Cardiac muscle cell (in vitro differentiated cells and primary cell): Measurements from ENCODE around the gene NUP85. TPM values are rescaled to one million over a fixed set of nuclear protein-coding genes. Genes with fewer than 3 reads are reported as not detected.
"Not testable (repeated sequence)": the region's sequence is repeated elsewhere in the genome, so short reads cannot be mapped to it uniquely, and the experiment has no call there.

Experiments
- DNase-seq, 2 donors: peaks; one replicate each; pipeline versions ENCODE4 v3.0.0 to v3.0.0-alpha.2; 2010 to 2017; ENCODE audit warnings: low read depth in 1 of 2, low spot score in 1 of 2
- H3K27ac ChIP-seq: fragments of 200-600 bp; sonication (generic); 2 replicates; pipeline ENCODE4 v1.5.1; 2016
- H3K27me3 ChIP-seq: fragments of 200-600 bp; sonication (generic); 2 replicates; pipeline ENCODE4 v1.6.0; 2016; ENCODE audit warnings: control low read depth
- H3K36me3 ChIP-seq: fragments of 200-600 bp; sonication (generic); 2 replicates; pipeline ENCODE4 v1.5.1; 2016; ENCODE audit warnings: control low read depth
- H3K4me1 ChIP-seq: fragments of 200-600 bp; sonication (generic); 2 replicates; pipeline ENCODE4 v1.8.1; 2017; ENCODE audit warnings: low read depth, mild to moderate bottlenecking, mixed run types
- H3K4me3 ChIP-seq: fragments of 200-600 bp; sonication (generic); 2 replicates; pipeline ENCODE4 v1.5.1; 2016; ENCODE audit warnings: mild to moderate bottlenecking
- H3K9me3 ChIP-seq: fragments of 200-600 bp; sonication (generic); 2 replicates; pipeline ENCODE4 v1.5.1; 2017; ENCODE audit warnings: low read depth, mild to moderate bottlenecking, control low read depth
- polyA plus RNA-seq: library from polyadenylated mRNA; unstranded; fragments of >200 nt; fragmentation: Nextera tagmentation; extraction: Ambion mirVana; gene quantifications from 2 replicates; pipeline ENCODE4 v1.2.1, GENCODE V29; 2016
- total RNA-seq: library from RNA; depleted of rRNA; stranded (reverse); fragments of >200 nt; gene quantifications from 2 replicates; pipeline ENCODE4 v1.2.3, GENCODE V29; 2016
- TF ChIP-seq, protein P1 (sequence below): IDR thresholded peaks from 2 replicates; pipeline ENCODE4 v1.5.1; 2012; ENCODE audit warnings: low read depth, mild to moderate bottlenecking, low read length

Gene NUP85
- total and polyA plus RNA-seq, 2 experiments from 2014 or later = 23.4 to 51.9 TPM

GRCh38 chr17:75252039-75252816 is 46.7 kb downstream of the NUP85 start:
- Histone ChIP-seq H3K27me3 (no peaks in the 10 kb centered on the region), H3K36me3 (no peaks in the 10 kb centered on the region), H3K4me3 (no peak overlapping the region), H3K4me1 (no peaks in the 10 kb centered on the region), H3K27ac (no peak overlapping the region), H3K9me3 (no peaks in the 10 kb centered on the region)
- TF ChIP-seq, protein P1, sequence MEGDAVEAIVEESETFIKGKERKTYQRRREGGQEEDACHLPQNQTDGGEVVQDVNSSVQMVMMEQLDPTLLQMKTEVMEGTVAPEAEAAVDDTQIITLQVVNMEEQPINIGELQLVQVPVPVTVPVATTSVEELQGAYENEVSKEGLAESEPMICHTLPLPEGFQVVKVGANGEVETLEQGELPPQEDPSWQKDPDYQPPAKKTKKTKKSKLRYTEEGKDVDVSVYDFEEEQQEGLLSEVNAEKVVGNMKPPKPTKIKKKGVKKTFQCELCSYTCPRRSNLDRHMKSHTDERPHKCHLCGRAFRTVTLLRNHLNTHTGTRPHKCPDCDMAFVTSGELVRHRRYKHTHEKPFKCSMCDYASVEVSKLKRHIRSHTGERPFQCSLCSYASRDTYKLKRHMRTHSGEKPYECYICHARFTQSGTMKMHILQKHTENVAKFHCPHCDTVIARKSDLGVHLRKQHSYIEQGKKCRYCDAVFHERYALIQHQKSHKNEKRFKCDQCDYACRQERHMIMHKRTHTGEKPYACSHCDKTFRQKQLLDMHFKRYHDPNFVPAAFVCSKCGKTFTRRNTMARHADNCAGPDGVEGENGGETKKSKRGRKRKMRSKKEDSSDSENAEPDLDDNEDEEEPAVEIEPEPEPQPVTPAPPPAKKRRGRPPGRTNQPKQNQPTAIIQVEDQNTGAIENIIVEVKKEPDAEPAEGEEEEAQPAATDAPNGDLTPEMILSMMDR = no peak
- no peak for DNase-seq

- not testable (repeated sequence) for H3K27ac ChIP-seq, H3K4me1 ChIP-seq, H3K4me3 ChIP-seq, H3K9me3 ChIP-seq, H3K27me3 ChIP-seq, H3K36me3 ChIP-seq, DNase-seq
Measured at GRCh38 chr17:75255954-75256698, 50.6 kb downstream of the NUP85 start.

- H3K36me3 ChIP-seq, H3K9me3 ChIP-seq, H3K27ac ChIP-seq, DNase-seq, H3K4me3 ChIP-seq, H3K27me3 ChIP-seq, H3K4me1 ChIP-seq: not testable (repeated sequence)
Measured at GRCh38 chr17:75257228-75257627, 51.7 kb downstream of the NUP85 start.

- Histone ChIP-seq H3K9me3 (no peaks in the 10 kb centered on the region), H3K4me1 (peaks cover 14% of the 10 kb centered on the region), H3K4me3 (peak overlapping the region; percentile 91), H3K27me3 (no peaks in the 10 kb centered on the region), H3K36me3 (peaks cover 3% of the 10 kb centered on the region), H3K27ac (peak overlapping the region; percentile 99)
- TF ChIP-seq, protein P1 = no peak
- peak in 1 of 2 donors; percentile 29 for DNase-seq
Measured at GRCh38 chr17:75260641-75261335, 55.3 kb downstream of the NUP85 start.

GRCh38 chr17:75261336-75262111 is 56.0 kb downstream of the NUP85 start, which contains the start of the genes GGA3 and MRPS7:
GGA3 (minus strand) TSS chr17:75261606; CDS start chr17:75261587, 19 bp downstream.
MRPS7 (plus strand) TSS chr17:75261879; CDS start chr17:75261901, 22 bp downstream.
- Histone ChIP-seq H3K27me3 (no peaks in the 10 kb centered on the region), H3K36me3 (peaks cover 9% of the 10 kb centered on the region), H3K4me3 (peak within 1 kb of the TSS; percentile 91), H3K4me1 (peaks cover 14% of the 10 kb centered on the region), H3K9me3 (no peaks in the 10 kb centered on the region), H3K27ac (peak within 1 kb of the TSS; percentile 99)
- DNase-seq = peak; percentile 95 to 96
- TF ChIP-seq, protein P1 = no peak

GRCh38 chr17:75262112-75262606 is 56.7 kb downstream of the NUP85 start:
- Histone ChIP-seq H3K4me1 (peaks cover 14% of the 10 kb centered on the region), H3K27me3 (no peaks in the 10 kb centered on the region), H3K4me3 (peak overlapping the region; percentile 91), H3K9me3 (no peaks in the 10 kb centered on the region), H3K36me3 (peaks cover 9% of the 10 kb centered on the region), H3K27ac (peak overlapping the region; percentile 99)
- peak in 1 of 2 donors; percentile 35 for DNase-seq
- TF ChIP-seq, protein P1 = no peak
